ENCODE data around the gene TMEM38B.

The TMEM38B gene

DNA sequence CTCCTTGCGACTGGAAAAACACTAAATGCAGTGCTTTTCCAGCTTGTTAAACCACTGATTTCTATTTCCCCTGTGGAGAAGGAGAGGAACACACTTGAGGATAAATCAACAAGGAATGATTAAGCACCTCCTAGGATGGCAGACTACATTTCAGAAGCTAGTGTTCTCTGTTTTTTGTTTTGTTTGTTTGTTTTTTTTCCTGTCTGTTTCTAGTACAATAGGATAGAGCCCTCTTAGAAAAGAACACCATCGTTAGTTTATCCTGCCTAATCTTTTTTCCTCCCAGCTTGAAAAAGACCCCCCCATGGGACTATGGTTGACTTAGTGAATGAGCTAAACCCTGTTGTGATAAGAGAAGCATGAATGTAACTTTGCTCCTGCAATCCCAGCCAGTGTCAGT, 36.0 kb upstream of the TMEM38B start:
- no peak for ATAC-seq

DNA sequence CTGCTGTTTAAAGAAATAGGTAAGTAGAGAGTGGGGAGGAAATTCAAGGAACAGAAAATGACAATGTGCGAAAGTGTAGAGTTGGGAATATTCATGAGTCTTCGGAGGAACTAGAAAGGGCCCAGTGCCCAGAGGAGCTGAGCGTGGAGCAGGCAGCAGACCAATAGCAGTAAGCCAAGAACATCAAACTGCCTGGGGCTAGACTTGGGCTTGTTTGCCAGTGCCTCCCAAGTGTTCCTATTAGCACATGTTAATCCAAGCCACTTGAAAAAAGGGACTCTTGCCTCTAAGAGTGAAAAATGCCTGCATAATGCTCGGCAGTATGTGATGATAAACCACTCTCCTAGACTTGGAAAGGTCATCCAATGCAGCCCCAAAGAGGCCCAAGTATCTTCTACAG, 33.3 kb upstream of the TMEM38B start:
- no peak for ATAC-seq
- TF ChIP-seq ZC3H10 (CRISPR knock-in tag; IDR thresholded peaks at IDR 0.05) (no peak), ZNF565 (CRISPR knock-in tag; conservative IDR thresholded peaks at IDR 0.05; ENCODE audit: low read depth) (no peak), TOX (CRISPR knock-in tag; IDR thresholded peaks at IDR 0.05; ENCODE audit: borderline replicate concordance) (no peak), ISL1 (CRISPR knock-in tag; IDR thresholded peaks at IDR 0.05) (no peak), ESRRG (CRISPR knock-in tag; IDR thresholded peaks at IDR 0.05) (no peak), ZFP3 (CRISPR knock-in tag; IDR thresholded peaks at IDR 0.05) (no peak), ZNF8 (CRISPR knock-in tag; IDR thresholded peaks at IDR 0.05) (no peak), ARNTL (CRISPR knock-in tag; IDR thresholded peaks at IDR 0.05; ENCODE audit: borderline replicate concordance, low read depth) (no peak), ZNF70 (CRISPR knock-in tag; IDR thresholded peaks at IDR 0.05) (no peak), ZFP30 (CRISPR knock-in tag; IDR thresholded peaks at IDR 0.05) (no peak), CSDC2 (CRISPR knock-in tag; IDR thresholded peaks at IDR 0.05) (no peak), SNAI2 (CRISPR knock-in tag; IDR thresholded peaks at IDR 0.05) (no peak), TCF4 (CRISPR knock-in tag; IDR thresholded peaks at IDR 0.05; ENCODE audit: borderline replicate concordance) (no peak), GLIS3 (CRISPR knock-in tag; IDR thresholded peaks at IDR 0.05) (no peak), RARB (CRISPR knock-in tag; IDR thresholded peaks at IDR 0.05) (no peak)
- TF ChIP-seq, protein P1, sequence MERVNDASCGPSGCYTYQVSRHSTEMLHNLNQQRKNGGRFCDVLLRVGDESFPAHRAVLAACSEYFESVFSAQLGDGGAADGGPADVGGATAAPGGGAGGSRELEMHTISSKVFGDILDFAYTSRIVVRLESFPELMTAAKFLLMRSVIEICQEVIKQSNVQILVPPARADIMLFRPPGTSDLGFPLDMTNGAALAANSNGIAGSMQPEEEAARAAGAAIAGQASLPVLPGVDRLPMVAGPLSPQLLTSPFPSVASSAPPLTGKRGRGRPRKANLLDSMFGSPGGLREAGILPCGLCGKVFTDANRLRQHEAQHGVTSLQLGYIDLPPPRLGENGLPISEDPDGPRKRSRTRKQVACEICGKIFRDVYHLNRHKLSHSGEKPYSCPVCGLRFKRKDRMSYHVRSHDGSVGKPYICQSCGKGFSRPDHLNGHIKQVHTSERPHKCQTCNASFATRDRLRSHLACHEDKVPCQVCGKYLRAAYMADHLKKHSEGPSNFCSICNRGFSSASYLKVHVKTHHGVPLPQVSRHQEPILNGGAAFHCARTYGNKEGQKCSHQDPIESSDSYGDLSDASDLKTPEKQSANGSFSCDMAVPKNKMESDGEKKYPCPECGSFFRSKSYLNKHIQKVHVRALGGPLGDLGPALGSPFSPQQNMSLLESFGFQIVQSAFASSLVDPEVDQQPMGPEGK (CRISPR knock-in tag; IDR thresholded peaks at IDR 0.05; ENCODE audit: borderline replicate concordance): no peak
- TF ChIP-seq, protein P2, sequence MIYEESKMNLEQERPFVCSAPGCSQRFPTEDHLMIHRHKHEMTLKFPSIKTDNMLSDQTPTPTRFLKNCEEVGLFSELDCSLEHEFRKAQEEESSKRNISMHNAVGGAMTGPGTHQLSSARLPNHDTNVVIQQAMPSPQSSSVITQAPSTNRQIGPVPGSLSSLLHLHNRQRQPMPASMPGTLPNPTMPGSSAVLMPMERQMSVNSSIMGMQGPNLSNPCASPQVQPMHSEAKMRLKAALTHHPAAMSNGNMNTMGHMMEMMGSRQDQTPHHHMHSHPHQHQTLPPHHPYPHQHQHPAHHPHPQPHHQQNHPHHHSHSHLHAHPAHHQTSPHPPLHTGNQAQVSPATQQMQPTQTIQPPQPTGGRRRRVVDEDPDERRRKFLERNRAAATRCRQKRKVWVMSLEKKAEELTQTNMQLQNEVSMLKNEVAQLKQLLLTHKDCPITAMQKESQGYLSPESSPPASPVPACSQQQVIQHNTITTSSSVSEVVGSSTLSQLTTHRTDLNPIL (CRISPR knock-in tag; IDR thresholded peaks at IDR 0.05; ENCODE audit: low read depth): no peak
- TF ChIP-seq, protein P3, sequence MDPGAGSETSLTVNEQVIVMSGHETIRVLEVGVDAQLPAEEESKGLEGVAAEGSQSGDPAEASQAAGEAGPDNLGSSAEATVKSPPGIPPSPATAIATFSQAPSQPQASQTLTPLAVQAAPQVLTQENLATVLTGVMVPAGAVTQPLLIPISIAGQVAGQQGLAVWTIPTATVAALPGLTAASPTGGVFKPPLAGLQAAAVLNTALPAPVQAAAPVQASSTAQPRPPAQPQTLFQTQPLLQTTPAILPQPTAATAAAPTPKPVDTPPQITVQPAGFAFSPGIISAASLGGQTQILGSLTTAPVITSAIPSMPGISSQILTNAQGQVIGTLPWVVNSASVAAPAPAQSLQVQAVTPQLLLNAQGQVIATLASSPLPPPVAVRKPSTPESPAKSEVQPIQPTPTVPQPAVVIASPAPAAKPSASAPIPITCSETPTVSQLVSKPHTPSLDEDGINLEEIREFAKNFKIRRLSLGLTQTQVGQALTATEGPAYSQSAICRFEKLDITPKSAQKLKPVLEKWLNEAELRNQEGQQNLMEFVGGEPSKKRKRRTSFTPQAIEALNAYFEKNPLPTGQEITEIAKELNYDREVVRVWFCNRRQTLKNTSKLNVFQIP (CRISPR knock-in tag; IDR thresholded peaks at IDR 0.05; ENCODE audit: borderline replicate concordance, low read depth): no peak
- TF ChIP-seq, protein P4, sequence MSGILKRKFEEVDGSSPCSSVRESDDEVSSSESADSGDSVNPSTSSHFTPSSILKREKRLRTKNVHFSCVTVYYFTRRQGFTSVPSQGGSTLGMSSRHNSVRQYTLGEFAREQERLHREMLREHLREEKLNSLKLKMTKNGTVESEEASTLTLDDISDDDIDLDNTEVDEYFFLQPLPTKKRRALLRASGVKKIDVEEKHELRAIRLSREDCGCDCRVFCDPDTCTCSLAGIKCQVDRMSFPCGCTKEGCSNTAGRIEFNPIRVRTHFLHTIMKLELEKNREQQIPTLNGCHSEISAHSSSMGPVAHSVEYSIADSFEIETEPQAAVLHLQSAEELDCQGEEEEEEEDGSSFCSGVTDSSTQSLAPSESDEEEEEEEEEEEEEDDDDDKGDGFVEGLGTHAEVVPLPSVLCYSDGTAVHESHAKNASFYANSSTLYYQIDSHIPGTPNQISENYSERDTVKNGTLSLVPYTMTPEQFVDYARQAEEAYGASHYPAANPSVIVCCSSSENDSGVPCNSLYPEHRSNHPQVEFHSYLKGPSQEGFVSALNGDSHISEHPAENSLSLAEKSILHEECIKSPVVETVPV (CRISPR knock-in tag; IDR thresholded peaks at IDR 0.05): no peak
- TF ChIP-seq, protein P5, sequence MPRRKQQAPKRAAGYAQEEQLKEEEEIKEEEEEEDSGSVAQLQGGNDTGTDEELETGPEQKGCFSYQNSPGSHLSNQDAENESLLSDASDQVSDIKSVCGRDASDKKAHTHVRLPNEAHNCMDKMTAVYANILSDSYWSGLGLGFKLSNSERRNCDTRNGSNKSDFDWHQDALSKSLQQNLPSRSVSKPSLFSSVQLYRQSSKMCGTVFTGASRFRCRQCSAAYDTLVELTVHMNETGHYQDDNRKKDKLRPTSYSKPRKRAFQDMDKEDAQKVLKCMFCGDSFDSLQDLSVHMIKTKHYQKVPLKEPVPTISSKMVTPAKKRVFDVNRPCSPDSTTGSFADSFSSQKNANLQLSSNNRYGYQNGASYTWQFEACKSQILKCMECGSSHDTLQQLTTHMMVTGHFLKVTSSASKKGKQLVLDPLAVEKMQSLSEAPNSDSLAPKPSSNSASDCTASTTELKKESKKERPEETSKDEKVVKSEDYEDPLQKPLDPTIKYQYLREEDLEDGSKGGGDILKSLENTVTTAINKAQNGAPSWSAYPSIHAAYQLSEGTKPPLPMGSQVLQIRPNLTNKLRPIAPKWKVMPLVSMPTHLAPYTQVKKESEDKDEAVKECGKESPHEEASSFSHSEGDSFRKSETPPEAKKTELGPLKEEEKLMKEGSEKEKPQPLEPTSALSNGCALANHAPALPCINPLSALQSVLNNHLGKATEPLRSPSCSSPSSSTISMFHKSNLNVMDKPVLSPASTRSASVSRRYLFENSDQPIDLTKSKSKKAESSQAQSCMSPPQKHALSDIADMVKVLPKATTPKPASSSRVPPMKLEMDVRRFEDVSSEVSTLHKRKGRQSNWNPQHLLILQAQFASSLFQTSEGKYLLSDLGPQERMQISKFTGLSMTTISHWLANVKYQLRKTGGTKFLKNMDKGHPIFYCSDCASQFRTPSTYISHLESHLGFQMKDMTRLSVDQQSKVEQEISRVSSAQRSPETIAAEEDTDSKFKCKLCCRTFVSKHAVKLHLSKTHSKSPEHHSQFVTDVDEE (CRISPR knock-in tag; IDR thresholded peaks at IDR 0.05): no peak

More for the DNA sequence above, 36.0 kb upstream of the TMEM38B start:
- TF ChIP-seq ZFP30 (CRISPR knock-in tag; IDR thresholded peaks at IDR 0.05) (no peak), ZC3H10 (CRISPR knock-in tag; IDR thresholded peaks at IDR 0.05) (no peak), RARB (CRISPR knock-in tag; IDR thresholded peaks at IDR 0.05) (no peak), GLIS3 (CRISPR knock-in tag; IDR thresholded peaks at IDR 0.05) (no peak), ISL1 (CRISPR knock-in tag; IDR thresholded peaks at IDR 0.05) (no peak), PPARA (CRISPR knock-in tag; IDR thresholded peaks at IDR 0.05; ENCODE audit: borderline replicate concordance) (no peak)
- TF ChIP-seq, protein P1 (CRISPR knock-in tag; IDR thresholded peaks at IDR 0.05; ENCODE audit: borderline replicate concordance): no peak
